A673 (cell line): ENCODE measurements around the gene LMBRD1. TPM values are rescaled to one million over a fixed set of nuclear protein-coding genes. Genes with fewer than 3 reads are reported as not detected.

Experiments
- BruUV-seq: library from RNA; stranded (reverse); fragments of 400-500 nt; replicated peaks from 2 replicates; lab custom pipeline; 2021; lab: Mats Ljungman, UMichigan
- CTCF ChIA-PET: fragments of 300-600 bp; sonication (Branson Sonifier 250); formaldehyde crosslinking; loops from one replicate; lab custom pipeline; 2022; ENCODE audit warnings: antibody characterized with exemption; lab: Charles Lee
- POLR2A ChIA-PET: fragments of 300-600 bp; sonication (Branson Sonifier 250); formaldehyde crosslinking; loops from one replicate; lab custom pipeline; 2022; ENCODE audit warnings: antibody characterized with exemption; ENCODE audit not compliant: low non-redundant PET; lab: Charles Lee
- DNase-seq: peaks from one replicate; pipeline ENCODE4 v3.0.0-alpha.2; 2015; ENCODE audit warnings: low spot score
- H3K27ac ChIP-seq: fragments of 200-600 bp; sonication (generic); 2 replicates; pipeline ENCODE4 v1.5.1; 2016; ENCODE audit warnings: mixed run types, low read depth, mild to moderate bottlenecking, mixed read lengths, antibody characterized with exemption, low read length; ENCODE audit not compliant: poor library complexity, severe bottlenecking
- H3K27me3 ChIP-seq: fragments of 200-600 bp; sonication (generic); replicated peaks from 2 replicates; pipeline ENCODE4 v1.6.1; 2017; ENCODE audit warnings: mixed run types, low read depth, mild to moderate bottlenecking, mixed read lengths, antibody characterized with exemption, low read length; ENCODE audit not compliant: insufficient read depth, poor library complexity
- H3K36me3 ChIP-seq: fragments of 200-600 bp; sonication (generic); 2 replicates; pipeline ENCODE4 v1.6.1; 2016; ENCODE audit warnings: mixed run types, mild to moderate bottlenecking, mixed read lengths, antibody characterized with exemption, low read length; ENCODE audit not compliant: insufficient read depth, poor library complexity, severe bottlenecking
- H3K4me1 ChIP-seq: fragments of 200-600 bp; sonication (generic); 2 replicates; pipeline ENCODE4 v1.6.1; 2017; ENCODE audit warnings: mixed run types, mild to moderate bottlenecking, mixed read lengths, antibody characterized with exemption, low read length; ENCODE audit not compliant: insufficient read depth, poor library complexity, severe bottlenecking
- H3K4me3 ChIP-seq: fragments of 200-600 bp; sonication (generic); 2 replicates; pipeline ENCODE4 v1.5.1; 2016; ENCODE audit warnings: low read depth, mixed run types, mild to moderate bottlenecking, mixed read lengths, low read length; ENCODE audit not compliant: poor library complexity, severe bottlenecking
- H3K9me3 ChIP-seq: fragments of 200-600 bp; sonication (generic); 2 replicates; pipeline ENCODE4 v1.6.1; 2016; ENCODE audit warnings: mixed run types, low read depth, mild to moderate bottlenecking, mixed read lengths, antibody characterized with exemption, low read length; ENCODE audit not compliant: poor library complexity, severe bottlenecking
- EZH2 ChIP-seq: fragments of 200-600 bp; sonication (generic); IDR thresholded peaks from 2 replicates; pipeline ENCODE4 v1.6.1; 2017; ENCODE audit warnings: borderline replicate concordance, low read depth, mild to moderate bottlenecking, mixed read lengths, antibody characterized with exemption, low read length; ENCODE audit not compliant: poor library complexity, severe bottlenecking
- intact Hi-C: fragments of 100-400 bp; cut with micrococcal nuclease; formaldehyde crosslinking; loops from one replicate; pipeline ENCODE4 v1.10.0; 2022; ENCODE audit not compliant: unreplicated experiment
- total RNA-seq: library from RNA; stranded (reverse); gene quantifications from 2 replicates; pipeline ENCODE4 v1.2.3, GENCODE V29; 2021
- TF ChIP-seq, protein P1 (sequence below): fragments of 300-800, 200-600 bp; sonication (generic); conservative IDR thresholded peaks from 2 replicates; pipeline ENCODE4 v1.5.1; 2017; ENCODE audit warnings: low read depth, mild to moderate bottlenecking, antibody characterized with exemption, low read length, moderate library complexity, mixed read lengths

Gene LMBRD1
- total RNA-seq, 1 experiment from 2014 or later = 19.8 TPM

DNA sequence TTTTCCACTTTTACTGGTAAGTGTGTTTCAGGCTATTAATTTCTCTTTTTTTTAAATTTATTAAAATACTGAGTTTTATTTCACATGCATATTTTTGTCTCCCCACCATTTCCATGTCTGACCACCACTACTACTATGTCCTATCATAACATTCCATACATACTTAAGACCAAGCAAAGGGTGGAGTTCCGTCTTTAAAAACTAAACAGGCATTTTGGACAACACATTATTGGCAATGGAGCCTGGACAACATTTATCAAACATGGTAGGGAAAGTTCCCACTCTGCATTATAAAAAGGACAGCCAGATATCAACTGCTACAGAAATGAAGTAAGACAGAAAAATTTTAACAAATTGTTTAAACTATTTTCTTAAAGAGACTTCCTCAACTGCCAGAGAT lies 91.9 kb downstream of the LMBRD1 start:
- Histone ChIP-seq H3K36me3 (no peaks in the 10 kb centered on the region), H3K4me1 (no peaks in the 10 kb centered on the region), H3K27ac (no peak overlapping the region), H3K4me3 (no peak overlapping the region), H3K27me3 (no peaks in the 10 kb centered on the region), H3K9me3 (no peaks in the 10 kb centered on the region)
- TF ChIP-seq EZH2 = no peak
- TF ChIP-seq, protein P1, sequence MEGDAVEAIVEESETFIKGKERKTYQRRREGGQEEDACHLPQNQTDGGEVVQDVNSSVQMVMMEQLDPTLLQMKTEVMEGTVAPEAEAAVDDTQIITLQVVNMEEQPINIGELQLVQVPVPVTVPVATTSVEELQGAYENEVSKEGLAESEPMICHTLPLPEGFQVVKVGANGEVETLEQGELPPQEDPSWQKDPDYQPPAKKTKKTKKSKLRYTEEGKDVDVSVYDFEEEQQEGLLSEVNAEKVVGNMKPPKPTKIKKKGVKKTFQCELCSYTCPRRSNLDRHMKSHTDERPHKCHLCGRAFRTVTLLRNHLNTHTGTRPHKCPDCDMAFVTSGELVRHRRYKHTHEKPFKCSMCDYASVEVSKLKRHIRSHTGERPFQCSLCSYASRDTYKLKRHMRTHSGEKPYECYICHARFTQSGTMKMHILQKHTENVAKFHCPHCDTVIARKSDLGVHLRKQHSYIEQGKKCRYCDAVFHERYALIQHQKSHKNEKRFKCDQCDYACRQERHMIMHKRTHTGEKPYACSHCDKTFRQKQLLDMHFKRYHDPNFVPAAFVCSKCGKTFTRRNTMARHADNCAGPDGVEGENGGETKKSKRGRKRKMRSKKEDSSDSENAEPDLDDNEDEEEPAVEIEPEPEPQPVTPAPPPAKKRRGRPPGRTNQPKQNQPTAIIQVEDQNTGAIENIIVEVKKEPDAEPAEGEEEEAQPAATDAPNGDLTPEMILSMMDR = no peak
- ChIA-PET POLR2A (no interaction called here), CTCF (no interaction called here)
- BruUV-seq = no TSS peak
- no peak for DNase-seq
- intact Hi-C loops = no loop called here

DNA sequence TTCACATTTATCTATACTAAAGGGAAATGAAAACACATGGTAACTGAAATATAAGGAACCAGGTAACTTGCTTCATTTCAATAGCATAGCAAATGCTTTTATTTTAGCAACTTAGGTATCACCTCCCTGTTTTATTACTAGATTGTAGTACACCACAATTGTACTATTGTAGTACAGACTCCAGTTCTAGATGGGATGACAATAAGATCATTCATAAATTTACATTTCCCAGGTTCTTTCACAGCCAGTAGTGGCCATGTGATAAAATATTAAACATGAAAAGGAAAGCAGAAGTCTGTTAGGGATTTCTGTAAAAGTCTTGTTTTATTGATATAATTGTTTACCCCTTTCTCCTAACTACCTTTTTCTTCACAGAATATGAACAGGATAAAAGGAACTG lies 97.2 kb downstream of the LMBRD1 start:
- no TSS peak for BruUV-seq
- POLR2A ChIA-PET = no interaction called here
- Histone ChIP-seq H3K36me3 (no peaks in the 10 kb centered on the region), H3K27me3 (no peaks in the 10 kb centered on the region), H3K27ac (no peak overlapping the region), H3K4me3 (no peak overlapping the region), H3K9me3 (no peaks in the 10 kb centered on the region), H3K4me1 (no peaks in the 10 kb centered on the region)
- CTCF ChIA-PET = no interaction called here
- TF ChIP-seq, protein P1 = no peak
- no peak for TF ChIP-seq EZH2
- no peak for DNase-seq
- intact Hi-C loops = no loop called here

DNA sequence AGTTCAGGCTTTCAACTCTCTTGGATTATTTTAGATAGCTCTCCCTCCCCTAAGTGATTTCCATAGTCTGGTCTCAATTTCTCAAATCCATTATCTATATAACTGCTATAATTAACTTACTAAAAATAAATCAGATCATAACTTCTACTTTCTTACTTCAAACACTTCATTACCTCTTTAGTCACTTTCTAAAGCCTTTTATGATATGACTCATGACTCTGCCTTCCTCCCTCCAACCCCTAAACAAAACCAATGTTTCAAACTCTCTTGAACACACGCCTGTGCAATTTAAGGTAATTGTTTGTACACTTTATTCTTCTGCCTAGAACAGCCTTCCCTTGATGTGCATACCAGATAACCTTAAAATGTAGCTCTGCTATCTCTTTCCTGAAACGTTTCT lies 100.5 kb downstream of the LMBRD1 start:
- CTCF ChIA-PET = interaction anchor here (0.6 kb wide), 1 partner anchor 515 kb away, joined by 3 read pairs; no protein-coding TSS in a partner anchor
- POLR2A ChIA-PET = no interaction called here
- DNase-seq = no peak
- no peaks in the 10 kb centered on the region for H3K9me3 ChIP-seq
- no TSS peak for BruUV-seq
- no peak overlapping the region for H3K27ac ChIP-seq
- intact Hi-C loops = no loop called here
- H3K27me3 ChIP-seq = no peaks in the 10 kb centered on the region
- no peaks in the 10 kb centered on the region for H3K36me3 ChIP-seq
- no peaks in the 10 kb centered on the region for H3K4me1 ChIP-seq
- H3K4me3 ChIP-seq = no peak overlapping the region
- TF ChIP-seq, protein P1 = no peak
- no peak for TF ChIP-seq EZH2
